HG02938 (cell line): ENCODE results near the gene RAB22A.

Experiments
- ATAC-seq: cut with Tn5 transposase; IDR thresholded peaks from one replicate; pipeline ENCODE4 v1.9.1; 2021; ENCODE audit warnings: mild to moderate bottlenecking, moderate library complexity; ENCODE audit not compliant: unreplicated experiment

The RAB22A gene, protein sequence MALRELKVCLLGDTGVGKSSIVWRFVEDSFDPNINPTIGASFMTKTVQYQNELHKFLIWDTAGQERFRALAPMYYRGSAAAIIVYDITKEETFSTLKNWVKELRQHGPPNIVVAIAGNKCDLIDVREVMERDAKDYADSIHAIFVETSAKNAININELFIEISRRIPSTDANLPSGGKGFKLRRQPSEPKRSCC

GRCh38 chr20:58309591-58310290 is at the start of gene RAB22A:
Gene RAB22A, plus strand, starts transcription at chr20:58309715. Its CDS starts 262 bp downstream, at chr20:58309977.
- ATAC-seq = peak; percentile 54

DNA sequence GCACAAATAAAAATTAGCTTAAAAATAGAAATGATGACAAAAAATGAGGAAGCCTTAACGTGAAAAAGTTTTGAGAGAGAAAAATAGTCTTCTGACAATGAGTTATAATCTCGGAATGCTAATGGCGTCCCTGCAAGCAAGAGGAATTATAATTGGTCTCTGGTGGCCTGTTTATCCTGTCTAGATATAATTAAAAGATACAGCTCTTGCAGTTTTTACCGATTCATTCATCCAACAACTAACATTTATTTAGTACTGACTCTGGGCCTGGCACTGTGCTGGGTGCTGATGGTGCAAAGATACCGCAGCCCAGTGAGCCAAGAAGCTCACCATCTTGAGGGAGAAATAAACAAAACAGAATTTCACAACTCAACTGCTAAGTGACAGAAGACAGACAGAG is 49.5 kb upstream of the RAB22A start:
- ATAC-seq = no peak

DNA sequence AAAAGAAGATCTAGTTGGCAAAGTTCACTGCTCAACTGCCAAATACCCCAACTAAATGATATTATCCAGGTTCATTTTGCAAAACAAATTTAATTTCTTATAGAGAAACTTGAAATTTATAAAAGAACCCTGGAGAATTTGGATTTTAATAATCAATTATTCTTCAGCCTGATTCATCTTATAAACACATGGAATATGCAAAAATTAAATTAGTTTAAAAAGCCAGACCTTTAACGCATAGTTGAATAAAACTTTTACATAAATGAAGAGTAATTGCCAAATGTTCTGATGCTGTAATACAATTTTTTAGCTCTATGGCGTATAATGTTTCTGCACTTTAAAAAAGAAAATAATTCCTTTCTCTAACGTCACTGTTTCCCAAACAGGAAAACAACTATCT is 47.9 kb upstream of the RAB22A start:
- no peak for ATAC-seq

- ATAC-seq = no peak
Observed at GRCh38 chr20:58264271-58264670, 45.2 kb upstream of the RAB22A start.

DNA sequence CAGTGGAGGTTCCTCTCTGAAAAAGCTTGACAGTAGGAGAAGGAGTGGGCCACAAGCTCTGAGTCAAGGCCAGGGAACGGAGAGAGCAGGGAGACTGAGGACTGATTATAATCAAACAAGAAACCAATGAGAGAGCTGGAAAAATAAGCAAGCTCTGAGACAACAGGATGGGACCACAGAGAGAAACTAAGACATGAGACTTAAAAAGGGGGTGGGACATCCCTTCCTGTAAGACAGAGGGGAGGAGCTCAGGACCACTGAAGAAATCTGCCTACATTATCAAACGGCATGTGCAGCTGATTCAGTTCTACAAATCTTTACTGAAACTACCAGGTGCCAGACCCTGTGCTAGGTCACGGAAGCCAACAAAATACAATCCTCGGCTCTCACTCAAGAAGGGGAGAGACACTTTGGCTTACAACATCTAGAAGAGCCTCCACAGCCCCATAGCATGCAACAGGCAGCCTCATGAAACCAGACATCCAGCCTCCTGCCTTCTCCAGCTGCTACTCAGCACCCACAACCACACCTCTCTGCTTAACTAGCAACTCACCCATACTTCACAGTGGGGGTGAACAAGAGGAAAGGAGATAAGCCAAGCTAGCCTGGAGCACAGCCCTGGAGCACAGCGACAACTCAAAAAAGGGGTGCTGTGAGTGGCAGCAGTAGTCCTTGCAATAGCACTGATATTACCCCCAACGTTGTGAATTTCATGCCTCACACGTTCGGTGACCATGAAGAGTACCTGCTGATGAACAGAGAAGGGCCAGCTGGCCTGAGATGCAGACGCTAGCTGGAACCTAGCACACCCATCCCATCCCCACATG is 41.9 kb upstream of the RAB22A start:
- no peak for ATAC-seq

GRCh38 chr20:58268421-58268821 is 41.1 kb upstream of the RAB22A start:
- ATAC-seq = no peak

GRCh38 chr20:58268936-58269619 is 40.4 kb upstream of the RAB22A start:
- ATAC-seq = no peak

- ATAC-seq = no peak
Observed at GRCh38 chr20:58271606-58272351, 37.7 kb upstream of the RAB22A start.

- ATAC-seq = no peak
Observed at GRCh38 chr20:58274384-58274783, 35.1 kb upstream of the RAB22A start.

- no peak for ATAC-seq
Observed at GRCh38 chr20:58277107-58277506, 32.4 kb upstream of the RAB22A start.

- no peak for ATAC-seq
Observed at GRCh38 chr20:58277578-58278472, 31.7 kb upstream of the RAB22A start.

GRCh38 chr20:58286729-58287128 is 22.8 kb upstream of the RAB22A start:
- no peak for ATAC-seq

DNA sequence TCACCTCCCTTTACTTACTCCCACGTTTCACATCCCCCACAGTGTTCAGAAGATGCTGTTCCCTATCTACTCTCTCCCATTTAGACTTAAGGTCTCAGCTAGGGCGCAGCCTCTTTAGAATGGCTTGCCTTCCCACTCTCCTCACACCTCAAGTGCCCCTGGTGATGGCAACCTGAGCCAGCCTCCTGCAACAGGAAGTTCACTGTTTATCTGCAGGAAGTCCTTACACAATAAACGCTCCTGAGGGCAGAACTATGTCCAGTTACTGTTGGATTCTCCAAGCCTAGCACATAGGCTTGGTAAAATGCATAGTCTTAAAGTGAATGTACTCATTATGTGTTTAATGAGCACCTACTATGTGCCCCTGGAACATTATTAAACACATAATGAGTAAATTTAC is 21.9 kb upstream of the RAB22A start:
- ATAC-seq = no peak

- ATAC-seq = no peak
Observed at GRCh38 chr20:58289143-58289542, 20.4 kb upstream of the RAB22A start.

GRCh38 chr20:58293453-58293852 is 16.1 kb upstream of the RAB22A start:
- ATAC-seq = no peak

- ATAC-seq = no peak
Observed at GRCh38 chr20:58294497-58295455, 14.7 kb upstream of the RAB22A start.

- no peak for ATAC-seq
Observed at GRCh38 chr20:58296051-58296837, 13.3 kb upstream of the RAB22A start.

DNA sequence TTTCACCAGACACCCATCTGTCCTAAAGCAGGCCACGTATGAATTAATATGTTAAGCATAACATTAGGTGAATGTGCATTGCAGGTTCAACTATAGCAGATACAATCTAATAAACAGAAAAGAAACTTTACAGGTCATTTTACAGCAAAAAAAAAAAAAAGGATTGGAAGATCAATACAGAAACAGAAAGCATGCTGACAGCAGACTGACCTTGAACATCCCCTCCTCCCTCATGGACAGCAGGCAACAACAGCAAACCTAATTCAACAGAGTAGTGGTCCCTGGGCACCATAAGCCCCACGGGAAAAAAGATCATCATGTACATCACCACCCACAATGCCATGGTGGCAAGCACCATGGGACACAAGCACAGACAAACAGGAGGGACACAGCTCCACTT is 12.1 kb upstream of the RAB22A start:
- no peak for ATAC-seq
